HG03280 (cell line): ENCODE results near the gene CD151.

Experiments used
- ATAC-seq: cut with Tn5 transposase; IDR thresholded peaks from one replicate; pipeline ENCODE4 v1.9.1; 2021; ENCODE audit warnings: mild to moderate bottlenecking, moderate library complexity; ENCODE audit not compliant: unreplicated experiment

Gene CD151

DNA sequence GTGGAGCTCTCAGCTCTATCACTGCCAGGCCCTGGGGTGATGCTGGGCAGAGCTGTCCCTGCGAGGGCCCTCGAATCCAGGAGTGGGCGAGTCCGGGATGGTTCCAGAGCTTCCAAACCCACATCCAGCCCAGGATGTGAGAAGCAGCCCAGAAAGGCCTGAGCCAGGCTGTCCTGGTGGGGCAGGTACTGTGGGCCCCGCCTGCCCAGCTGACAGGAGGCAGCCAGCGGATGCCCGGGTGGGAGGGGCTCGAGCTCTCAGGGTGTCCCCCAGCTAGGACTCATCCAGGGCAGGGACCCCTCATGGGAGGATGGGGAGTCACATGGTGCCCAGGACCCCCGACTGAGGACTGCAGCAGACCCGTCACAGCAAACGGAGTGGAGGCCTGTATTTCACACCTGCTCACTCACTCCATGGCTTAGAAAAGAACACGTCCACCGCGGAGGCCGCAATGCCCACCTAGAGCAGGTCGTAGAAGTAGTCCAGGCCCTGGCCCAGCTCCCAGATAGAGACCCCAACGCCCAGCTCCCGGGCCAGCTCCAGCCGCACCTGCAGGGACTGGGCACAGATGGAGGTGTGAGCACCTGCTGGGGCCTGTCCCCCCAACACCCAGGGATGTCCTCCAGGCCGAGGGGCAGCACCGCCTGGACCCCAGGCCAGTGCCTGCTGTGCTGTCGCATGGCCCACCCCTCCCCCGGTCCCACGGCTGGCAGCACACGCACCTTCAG lies 36.8 kb downstream of the CD151 start:
- ATAC-seq = no peak

DNA sequence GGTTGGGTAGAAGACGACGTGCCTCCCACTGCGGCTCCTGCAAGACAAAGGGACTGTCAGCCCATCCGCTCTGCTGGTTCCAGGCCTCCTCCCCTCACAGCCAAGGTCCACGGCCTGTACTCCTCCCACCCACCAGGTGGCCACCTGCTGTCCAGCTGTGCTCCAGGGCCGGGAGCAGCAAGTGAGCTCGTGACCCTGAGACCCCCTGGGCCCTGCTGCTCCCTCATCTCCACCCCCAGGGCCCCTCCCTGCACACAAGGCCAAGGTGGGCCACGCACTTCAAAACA lies 37.3 kb downstream of the CD151 start:
- no peak for ATAC-seq

- no peak for ATAC-seq
Measured at GRCh38 chr11:870418-870817, 37.7 kb downstream of the CD151 start.

DNA sequence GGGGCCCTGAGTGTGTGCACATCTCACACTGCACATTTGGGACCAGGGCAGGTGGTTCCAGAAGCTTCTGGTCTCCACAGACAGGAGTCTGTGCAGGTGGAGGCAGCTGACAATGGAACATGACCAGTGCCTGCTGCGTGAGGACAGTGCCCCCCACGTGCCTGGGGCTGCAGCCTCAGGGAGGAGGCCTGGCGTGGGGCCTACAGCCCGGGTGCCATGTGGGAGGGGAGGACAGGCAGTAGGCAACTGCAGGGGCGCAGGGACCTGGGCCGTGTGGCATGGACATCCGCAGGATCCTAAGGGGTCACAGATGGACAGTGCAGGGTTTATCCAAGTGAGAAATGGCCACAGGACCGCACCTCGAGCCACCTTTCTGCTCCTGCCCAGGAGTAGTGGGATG lies 38.7 kb downstream of the CD151 start:
- no peak for ATAC-seq

DNA sequence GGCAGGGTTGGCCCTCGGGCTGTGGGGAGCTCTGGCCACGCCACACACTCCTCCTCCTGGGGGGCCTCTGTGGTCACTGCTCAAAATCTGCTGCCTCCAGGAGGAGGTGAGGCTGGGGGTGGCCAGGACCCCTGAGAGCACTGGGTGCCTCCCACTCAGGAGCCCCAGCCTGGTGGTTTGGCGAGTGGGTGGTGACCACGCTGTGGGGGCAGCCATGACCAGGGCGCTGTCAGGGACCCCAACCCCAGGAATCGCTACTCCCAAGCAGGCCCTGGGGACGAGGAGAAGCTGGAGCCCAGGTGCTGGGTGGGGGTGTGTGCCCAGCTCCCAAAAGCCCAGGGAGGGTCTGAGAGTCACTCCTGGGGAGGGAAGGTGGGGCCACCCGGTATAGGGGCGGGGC lies 40.0 kb downstream of the CD151 start:
- ATAC-seq = no peak

DNA sequence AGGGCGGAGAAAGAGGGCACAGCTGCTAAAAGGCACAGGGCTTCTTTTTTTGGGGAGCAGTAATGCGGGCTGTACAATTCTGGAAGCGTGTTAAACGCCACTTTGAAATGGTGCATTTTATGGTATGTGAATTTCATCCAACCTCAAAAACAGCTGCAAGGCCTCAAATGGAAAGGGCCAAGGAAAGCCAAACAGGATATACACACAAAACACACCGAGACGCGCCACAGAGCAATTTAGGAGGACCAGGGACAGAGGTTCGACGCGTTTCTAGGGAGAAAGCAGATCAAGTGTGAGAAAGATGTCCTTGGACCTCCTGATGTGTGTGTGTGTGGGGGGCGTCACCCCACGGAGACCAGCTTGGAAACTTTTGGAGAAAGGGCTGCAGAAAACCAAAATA lies 41.0 kb downstream of the CD151 start:
- ATAC-seq = no peak

DNA sequence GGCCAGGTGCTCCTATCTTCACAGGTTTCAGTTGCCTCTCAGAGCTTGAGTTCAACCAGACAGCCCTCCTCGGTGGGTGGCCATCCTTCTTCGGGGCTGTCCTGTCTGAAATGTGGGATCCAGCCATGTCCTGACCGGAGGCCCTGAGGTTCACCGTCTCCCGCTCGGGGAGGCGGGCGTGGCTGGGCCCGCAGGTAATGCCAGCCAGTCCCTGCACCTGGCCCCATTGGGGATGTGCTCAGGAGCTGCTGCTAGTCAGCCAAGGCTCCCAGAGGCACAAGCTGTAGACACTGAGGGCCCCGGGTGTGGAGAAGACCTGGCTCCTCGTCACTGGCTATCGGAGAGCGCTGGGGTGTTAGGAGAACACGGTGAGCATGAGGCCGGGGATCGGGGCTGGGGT lies 42.5 kb downstream of the CD151 start:
- no peak for ATAC-seq

- ATAC-seq = no peak
Measured at GRCh38 chr11:875769-876301, 43.1 kb downstream of the CD151 start.

- ATAC-seq = no peak
Measured at GRCh38 chr11:876545-876944, 43.8 kb downstream of the CD151 start.

DNA sequence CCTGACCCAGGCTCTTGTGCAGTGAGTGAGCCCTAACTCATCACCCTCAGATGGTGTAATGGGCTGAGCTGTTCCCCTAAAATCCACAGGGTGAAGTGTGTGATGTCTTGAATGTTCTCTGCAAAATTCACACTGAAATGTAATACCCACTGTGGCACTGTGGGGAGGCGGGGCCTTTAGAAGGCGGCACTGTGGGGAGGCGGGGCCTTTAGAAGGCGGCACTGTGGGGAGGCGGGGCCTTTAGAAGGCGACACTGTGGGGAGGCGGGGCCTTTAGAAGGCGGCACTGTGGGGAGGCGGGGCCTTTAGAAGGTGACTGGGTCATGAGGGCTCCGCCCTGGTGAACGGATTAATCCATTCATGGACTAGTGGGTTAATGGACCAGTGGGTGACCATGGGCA lies 44.8 kb downstream of the CD151 start:
- no peak for ATAC-seq

GRCh38 chr11:880447-880846 lies 47.7 kb downstream of the CD151 start:
- no peak for ATAC-seq

DNA sequence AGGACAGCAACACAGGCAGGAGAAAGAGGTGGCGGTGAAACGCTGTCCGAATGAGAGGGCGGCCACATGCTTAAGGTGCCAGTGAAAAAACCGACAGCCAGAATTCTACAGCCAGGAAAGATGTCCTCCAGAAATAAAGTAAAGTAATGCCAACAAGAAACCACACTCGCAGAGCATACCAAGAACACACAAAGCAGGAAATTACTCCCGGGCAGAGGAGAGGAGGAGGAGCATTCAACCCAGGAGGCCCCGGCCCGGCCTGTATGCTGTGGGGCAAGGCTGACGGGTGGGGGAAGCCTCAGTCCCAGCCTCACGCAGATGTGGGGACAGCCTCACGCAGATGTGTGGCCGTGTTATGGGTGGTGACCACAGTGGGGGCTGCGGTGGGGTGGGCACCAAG lies 49.8 kb downstream of the CD151 start:
- no peak for ATAC-seq

DNA sequence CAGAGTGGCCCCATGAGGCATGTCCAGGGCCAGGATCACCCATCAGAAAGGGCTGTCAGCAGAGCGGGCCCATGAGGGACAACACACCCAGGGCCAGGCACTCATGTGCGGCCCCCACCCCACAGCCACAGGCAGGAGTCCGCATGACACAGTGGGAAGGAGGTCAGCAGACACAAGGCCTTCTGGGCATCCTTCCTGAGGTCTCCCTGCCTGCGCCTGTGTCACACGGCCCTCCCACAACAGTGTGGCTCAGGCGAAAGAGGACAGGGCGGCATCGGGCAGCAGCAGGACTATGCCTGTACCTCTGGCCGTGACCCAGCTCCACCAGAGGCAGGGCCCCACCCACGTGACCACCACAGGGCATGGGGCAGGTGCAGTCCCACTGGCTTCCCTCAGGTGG lies 50.8 kb downstream of the CD151 start:
- ATAC-seq = no peak

GRCh38 chr11:884578-885070 lies 51.9 kb downstream of the CD151 start:
- no peak for ATAC-seq

DNA sequence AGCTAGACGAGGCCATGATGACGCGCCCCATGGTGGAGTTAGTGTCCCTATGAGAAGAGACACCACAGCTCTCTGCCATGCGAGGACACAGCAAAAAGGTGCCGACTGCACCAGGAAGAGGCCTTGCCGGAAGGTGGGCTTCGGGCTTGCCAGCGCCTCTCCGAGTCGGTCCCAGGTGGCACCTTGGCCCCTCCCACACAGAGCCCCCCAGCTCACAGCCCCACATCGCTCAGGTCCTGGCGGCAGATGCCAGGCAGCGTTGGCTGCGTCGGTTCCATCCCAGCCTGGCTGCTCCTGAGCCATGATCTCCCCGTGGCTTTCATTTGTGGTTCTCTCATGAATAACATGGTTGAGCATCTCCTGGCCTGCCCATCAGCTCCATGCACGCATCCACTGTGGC lies 53.8 kb downstream of the CD151 start:
- ATAC-seq = no peak

DNA sequence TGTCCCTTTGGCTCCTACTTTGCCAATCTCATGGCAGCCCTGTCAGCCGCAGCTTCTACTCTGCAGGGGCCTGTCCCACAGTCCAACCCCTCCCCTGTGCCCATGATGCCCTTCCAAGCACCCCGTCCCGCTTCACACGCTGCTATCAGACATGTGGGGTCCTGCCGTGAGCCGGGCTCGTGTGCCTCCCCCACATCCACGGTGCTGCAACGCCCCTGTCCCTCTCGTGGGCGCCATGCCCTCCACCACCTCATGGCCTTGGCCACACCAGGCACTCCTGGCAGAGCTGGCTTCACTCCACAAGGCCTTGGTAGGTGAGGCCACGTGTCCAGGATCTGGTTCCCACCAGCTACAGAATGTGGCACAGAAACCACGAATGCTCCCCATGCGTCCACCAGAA lies 54.8 kb downstream of the CD151 start:
- no peak for ATAC-seq
